HepG2 (cell line): ENCODE results near the gene EGFL8. TPM values are rescaled to one million over a fixed set of nuclear protein-coding genes. Genes with fewer than 3 reads are reported as not detected.
A peak's percentile ranks its signal among the peaks of the same experiment; 100 is the strongest.

Source experiments
- CHD2 ChIP-seq: IDR thresholded peaks from 2 replicates; pipeline ENCODE4 v1.6.1; 2011; ENCODE audit warnings: low read depth, low read length, improper control_type of control experiment
- FLYWCH1 ChIP-seq: sonication (generic); formaldehyde crosslinking; IDR thresholded peaks from 2 replicates; pipeline ENCODE4 v1.8.1; 2023; ENCODE audit warnings: mild to moderate bottlenecking, missing genetic modification reagents
- FOSL1 ChIP-seq: sonication (generic); formaldehyde crosslinking; IDR thresholded peaks from 2 replicates; pipeline ENCODE4 v1.9.0; 2021; ENCODE audit warnings: missing genetic modification reagents, borderline replicate concordance
- HMG20B ChIP-seq: conservative IDR thresholded peaks from 2 replicates; pipeline ENCODE4 v1.6.1; 2016; ENCODE audit warnings: missing genetic modification reagents, missing compliant biosample characterization
- HNRNPK ChIP-seq: fragments of 200-400 bp; formaldehyde crosslinking; IDR thresholded peaks from 2 replicates; pipeline ENCODE4 v1.6.1; 2018; ENCODE audit warnings: low read length, low read depth, moderate library complexity, mild to moderate bottlenecking; ENCODE audit not compliant: poor library complexity, severe bottlenecking
- MAZ ChIP-seq, 2 experiments: sonication (generic) in 1 of 2; formaldehyde crosslinking in 1 of 2; IDR thresholded peaks; 2 replicates each; pipeline versions ENCODE4 v1.5.0 to v1.6.1; 2012 to 2020; ENCODE audit warnings: low read depth in 2 of 2, mild to moderate bottlenecking in 2 of 2, borderline replicate concordance in 1 of 2, improper control_type of control experiment in 1 of 2, low read length in 1 of 2, missing genetic modification reagents in 1 of 2, moderate library complexity in 1 of 2
- MTF2 ChIP-seq: sonication (generic); formaldehyde crosslinking; IDR thresholded peaks from 2 replicates; pipeline ENCODE4 v1.5.0; 2020; ENCODE audit warnings: missing genetic modification reagents, borderline replicate concordance
- NCOA2 ChIP-seq: sonication (generic); formaldehyde crosslinking; IDR thresholded peaks from 2 replicates; pipeline ENCODE4 v1.8.0; 2022; ENCODE audit warnings: inconsistent platforms
- PHF8 ChIP-seq: sonication (generic); formaldehyde crosslinking; IDR thresholded peaks from 2 replicates; pipeline ENCODE4 v1.5.0; 2020; ENCODE audit warnings: missing genetic modification reagents
- TSC22D2 ChIP-seq: sonication (generic); formaldehyde crosslinking; IDR thresholded peaks from 2 replicates; pipeline ENCODE4 v1.5.1; 2020; ENCODE audit warnings: missing genetic modification reagents, mild to moderate bottlenecking, borderline replicate concordance
- ZNF260 ChIP-seq: sonication (generic); formaldehyde crosslinking; IDR thresholded peaks from 2 replicates; pipeline ENCODE4 v1.4.0; 2020; ENCODE audit warnings: missing genetic modification reagents, low read depth, mild to moderate bottlenecking, borderline replicate concordance
- ZNF614 ChIP-seq: IDR thresholded peaks from 2 replicates; pipeline ENCODE4 v1.6.1; 2018; ENCODE audit warnings: missing biosample characterization, missing genetic modification reagents, inconsistent platforms, borderline replicate concordance
- ZNF678 ChIP-seq: sonication (generic); formaldehyde crosslinking; IDR thresholded peaks from 2 replicates; pipeline ENCODE4 v1.4.0; 2020; ENCODE audit warnings: mild to moderate bottlenecking, missing genetic modification reagents
- polyA plus RNA-seq, 8 experiments: library from polyadenylated mRNA; depleted of rRNA in 3 of 8; stranded (reverse) in 7 of 8; unstranded in 1 of 8; fragments of >200 nt; fragmentation: Illumina TruSeq in 4 of 8; extraction: Trizol in 4 of 8; gene quantifications; 2 replicates each; pipeline versions ENCODE4 v1.2.1 to v1.2.3, GENCODE V29; 2011 to 2016; ENCODE audit warnings: low read depth in 4 of 8, missing spikeins in 1 of 8, mixed read lengths in 1 of 8; ENCODE audit not compliant: insufficient read depth in 1 of 8
- total RNA-seq, 5 experiments: library from RNA; depleted of rRNA; stranded (reverse); fragments of >200 nt; fragmentation: Illumina TruSeq; extraction: Trizol; gene quantifications; 2 replicates each; pipeline ENCODE4 v1.2.3, GENCODE V29; 2016; ENCODE audit warnings: low read depth in 1 of 5
- TF ChIP-seq, protein P1 (sequence below): sonication (generic); formaldehyde crosslinking; IDR thresholded peaks from 2 replicates; pipeline ENCODE4 v1.4.0; 2020; ENCODE audit warnings: missing genetic modification reagents
- TF ChIP-seq, protein P2 (sequence below): sonication (generic); formaldehyde crosslinking; IDR thresholded peaks from 2 replicates; pipeline ENCODE4 v1.4.0; 2020; ENCODE audit warnings: missing genetic modification reagents
- TF ChIP-seq, protein P3 (sequence below): sonication (generic); formaldehyde crosslinking; IDR thresholded peaks from 2 replicates; pipeline ENCODE4 v1.4.0; 2020; ENCODE audit warnings: missing genetic modification reagents; ENCODE audit errors: not compliant biosample characterization
- TF ChIP-seq, protein P4 (sequence below): sonication (generic); formaldehyde crosslinking; conservative IDR thresholded peaks from 2 replicates; pipeline ENCODE4 v1.4.0; 2020; ENCODE audit warnings: missing genetic modification reagents

Gene EGFL8
- total and polyA plus RNA-seq, 2 of the 13 experiments (the other 11 are each of a cell fraction or from before 2014, with no cell fraction given): 10.0 to 11.5 TPM

DNA sequence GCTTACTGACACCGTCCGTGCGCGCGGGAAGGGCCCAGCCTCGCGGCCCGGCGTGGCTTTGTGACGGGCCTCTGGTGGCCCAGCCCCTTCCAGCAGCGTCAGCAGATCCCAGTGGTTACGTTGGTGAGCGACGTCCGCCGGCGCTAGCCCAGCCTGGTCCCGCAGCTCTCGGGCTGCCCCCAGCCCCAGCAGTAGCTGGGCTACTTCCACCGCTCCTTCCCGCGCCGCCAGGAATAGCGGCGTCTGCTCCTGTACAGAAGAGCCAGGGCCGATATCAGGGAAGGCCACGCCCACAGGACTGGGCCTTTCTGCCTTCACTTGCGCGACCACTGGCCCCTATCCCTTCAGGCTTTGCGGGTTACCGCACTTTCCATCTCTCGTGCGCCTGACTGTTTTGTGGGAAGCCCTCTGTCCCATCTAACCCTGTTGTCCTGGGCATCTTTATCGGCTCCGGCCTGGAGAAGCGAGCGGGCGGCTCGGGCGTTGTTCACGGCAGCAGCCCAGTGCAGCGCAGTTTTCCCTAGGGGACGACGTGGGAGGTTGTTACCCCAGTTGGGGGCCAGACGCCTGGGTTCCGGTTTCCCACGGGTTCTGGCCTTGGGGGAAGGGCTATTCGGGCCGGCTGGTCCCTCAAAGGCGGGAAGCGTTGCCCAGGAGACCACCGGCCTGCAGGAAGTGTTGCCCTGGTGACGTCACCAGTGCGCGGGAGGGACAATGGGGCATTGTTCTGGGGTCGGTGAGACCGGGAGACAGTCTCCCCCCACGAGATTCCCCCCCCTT is 31.7 kb downstream of the EGFL8 start (continued):
- TF ChIP-seq TSC22D2 (CRISPR knock-in tag) (no peak; the same call in 1 of the 2 replicates), MAZ (IDR thresholded peaks at IDR 0.05; ENCODE audit: borderline replicate concordance, low read depth, low read length) (no peak; the same call in none of the 2 replicates), MAZ (CRISPR knock-in tag; IDR thresholded peaks at IDR 0.05; ENCODE audit: low read depth) (0 out of 2 replicates have a peak, but pooled peaks have one; percentile 80), ZNF260 (no peak), FLYWCH1 (CRISPR knock-in tag) (no peak), FOSL1 (CRISPR knock-in tag) (0 out of 2 replicates have a peak, but pooled peaks have one; percentile 4), PHF8 (peak; percentile 95), MTF2 (CRISPR knock-in tag) (peak; percentile 86; the same call in 1 of the 2 replicates), CHD2 (peak; percentile 14; the same call in 1 of the 2 replicates), HNRNPK (no peak), NCOA2 (CRISPR knock-in tag) (peak; percentile 11), ZNF614 (CRISPR knock-in tag) (0 out of 2 replicates have a peak, but pooled peaks have one; percentile 5), HMG20B (CRISPR knock-in tag) (0 out of 2 replicates have a peak, but pooled peaks have one; percentile 13), ZNF678 (CRISPR knock-in tag) (peak; percentile 46; the same call in 1 of the 2 replicates)
- TF ChIP-seq, protein P1, sequence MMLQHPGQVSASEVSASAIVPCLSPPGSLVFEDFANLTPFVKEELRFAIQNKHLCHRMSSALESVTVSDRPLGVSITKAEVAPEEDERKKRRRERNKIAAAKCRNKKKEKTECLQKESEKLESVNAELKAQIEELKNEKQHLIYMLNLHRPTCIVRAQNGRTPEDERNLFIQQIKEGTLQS (CRISPR knock-in tag): peak; percentile 89
- TF ChIP-seq, protein P2, sequence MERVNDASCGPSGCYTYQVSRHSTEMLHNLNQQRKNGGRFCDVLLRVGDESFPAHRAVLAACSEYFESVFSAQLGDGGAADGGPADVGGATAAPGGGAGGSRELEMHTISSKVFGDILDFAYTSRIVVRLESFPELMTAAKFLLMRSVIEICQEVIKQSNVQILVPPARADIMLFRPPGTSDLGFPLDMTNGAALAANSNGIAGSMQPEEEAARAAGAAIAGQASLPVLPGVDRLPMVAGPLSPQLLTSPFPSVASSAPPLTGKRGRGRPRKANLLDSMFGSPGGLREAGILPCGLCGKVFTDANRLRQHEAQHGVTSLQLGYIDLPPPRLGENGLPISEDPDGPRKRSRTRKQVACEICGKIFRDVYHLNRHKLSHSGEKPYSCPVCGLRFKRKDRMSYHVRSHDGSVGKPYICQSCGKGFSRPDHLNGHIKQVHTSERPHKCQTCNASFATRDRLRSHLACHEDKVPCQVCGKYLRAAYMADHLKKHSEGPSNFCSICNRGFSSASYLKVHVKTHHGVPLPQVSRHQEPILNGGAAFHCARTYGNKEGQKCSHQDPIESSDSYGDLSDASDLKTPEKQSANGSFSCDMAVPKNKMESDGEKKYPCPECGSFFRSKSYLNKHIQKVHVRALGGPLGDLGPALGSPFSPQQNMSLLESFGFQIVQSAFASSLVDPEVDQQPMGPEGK (CRISPR knock-in tag): peak; percentile 97
- TF ChIP-seq, protein P3, sequence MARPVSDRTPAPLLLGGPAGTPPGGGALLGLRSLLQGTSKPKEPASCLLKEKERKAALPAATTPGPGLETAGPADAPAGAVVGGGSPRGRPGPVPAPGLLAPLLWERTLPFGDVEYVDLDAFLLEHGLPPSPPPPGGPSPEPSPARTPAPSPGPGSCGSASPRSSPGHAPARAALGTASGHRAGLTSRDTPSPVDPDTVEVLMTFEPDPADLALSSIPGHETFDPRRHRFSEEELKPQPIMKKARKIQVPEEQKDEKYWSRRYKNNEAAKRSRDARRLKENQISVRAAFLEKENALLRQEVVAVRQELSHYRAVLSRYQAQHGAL (CRISPR knock-in tag): peak; percentile 58
- TF ChIP-seq, protein P4, sequence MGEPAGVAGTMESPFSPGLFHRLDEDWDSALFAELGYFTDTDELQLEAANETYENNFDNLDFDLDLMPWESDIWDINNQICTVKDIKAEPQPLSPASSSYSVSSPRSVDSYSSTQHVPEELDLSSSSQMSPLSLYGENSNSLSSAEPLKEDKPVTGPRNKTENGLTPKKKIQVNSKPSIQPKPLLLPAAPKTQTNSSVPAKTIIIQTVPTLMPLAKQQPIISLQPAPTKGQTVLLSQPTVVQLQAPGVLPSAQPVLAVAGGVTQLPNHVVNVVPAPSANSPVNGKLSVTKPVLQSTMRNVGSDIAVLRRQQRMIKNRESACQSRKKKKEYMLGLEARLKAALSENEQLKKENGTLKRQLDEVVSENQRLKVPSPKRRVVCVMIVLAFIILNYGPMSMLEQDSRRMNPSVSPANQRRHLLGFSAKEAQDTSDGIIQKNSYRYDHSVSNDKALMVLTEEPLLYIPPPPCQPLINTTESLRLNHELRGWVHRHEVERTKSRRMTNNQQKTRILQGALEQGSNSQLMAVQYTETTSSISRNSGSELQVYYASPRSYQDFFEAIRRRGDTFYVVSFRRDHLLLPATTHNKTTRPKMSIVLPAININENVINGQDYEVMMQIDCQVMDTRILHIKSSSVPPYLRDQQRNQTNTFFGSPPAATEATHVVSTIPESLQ: no peak
